Hepatic stellate cell (primary cell): ENCODE measurements around the gene ARL5B.
"Not testable (repeated sequence)": the region's sequence is repeated elsewhere in the genome, so short reads cannot be mapped to it uniquely, and the experiment has no call there.

Experiments used
- DNase-seq: peaks from one replicate; pipeline ENCODE4 v3.0.0; 2011; ENCODE audit warnings: low spot score

ARL5B gene

GRCh38 chr10:18659125-18659818 is at the start of gene ARL5B:
ARL5B (plus strand) TSS chr10:18659431; CDS start chr10:18659638, 207 bp downstream.
- peak; percentile 92 for DNase-seq

- peak; percentile 78 for DNase-seq
Measured at GRCh38 chr10:18610517-18610916, 48.7 kb upstream of the ARL5B start.

- no peak for DNase-seq
Measured at GRCh38 chr10:18611168-18611567, 48.1 kb upstream of the ARL5B start.

GRCh38 chr10:18615618-18616017 is 43.6 kb upstream of the ARL5B start:
- no peak for DNase-seq

GRCh38 chr10:18616337-18616736 is 42.9 kb upstream of the ARL5B start:
- no peak for DNase-seq

- no peak for DNase-seq
Measured at GRCh38 chr10:18619016-18619415, 40.2 kb upstream of the ARL5B start.

GRCh38 chr10:18620856-18621255 is 38.4 kb upstream of the ARL5B start:
- DNase-seq: no peak

- DNase-seq: not testable (repeated sequence)
Measured at GRCh38 chr10:18623671-18624070, 35.6 kb upstream of the ARL5B start.

GRCh38 chr10:18625886-18626285 is 33.3 kb upstream of the ARL5B start:
- DNase-seq: no peak

- not testable (repeated sequence) for DNase-seq
Measured at GRCh38 chr10:18627452-18628018, 31.7 kb upstream of the ARL5B start.

- not testable (repeated sequence) for DNase-seq
Measured at GRCh38 chr10:18632500-18632899, 26.7 kb upstream of the ARL5B start.

- no peak for DNase-seq
Measured at GRCh38 chr10:18635995-18636394, 23.2 kb upstream of the ARL5B start.

- DNase-seq: not testable (repeated sequence)
Measured at GRCh38 chr10:18637400-18637799, 21.8 kb upstream of the ARL5B start.

- not testable (repeated sequence) for DNase-seq
Measured at GRCh38 chr10:18639719-18640118, 19.5 kb upstream of the ARL5B start.

GRCh38 chr10:18647151-18647550 is 12.1 kb upstream of the ARL5B start:
- no peak for DNase-seq

- no peak for DNase-seq
Measured at GRCh38 chr10:18647945-18648344, 11.3 kb upstream of the ARL5B start.

- DNase-seq: no peak
Measured at GRCh38 chr10:18649364-18649959, 9.8 kb upstream of the ARL5B start.

GRCh38 chr10:18650404-18650997 is 8.7 kb upstream of the ARL5B start:
- no peak for DNase-seq

- DNase-seq: peak; percentile 76
Measured at GRCh38 chr10:18651324-18652007, 7.8 kb upstream of the ARL5B start, which contains the start of gene NSUN6. NSUN6 (minus strand) TSS chr10:18651587; CDS start chr10:18651203, 384 bp downstream.

- DNase-seq: no peak
Measured at GRCh38 chr10:18653112-18653511, 6.1 kb upstream of the ARL5B start.

GRCh38 chr10:18656724-18657123 is 2.5 kb upstream of the ARL5B start:
- DNase-seq: no peak
